Sigmoid colon (tissue), 7 donors: ENCODE data around the gene AK3. TPM values are rescaled to one million over a fixed set of nuclear protein-coding genes. Genes with fewer than 3 reads are reported as not detected.
"Not testable (repeated sequence)": the region's sequence is repeated elsewhere in the genome, so short reads cannot be mapped to it uniquely, and the experiment has no call there.

Experiments used
- DNase-seq: peaks from one replicate; pipeline ENCODE4 v3.0.0-alpha.2; 2019
- H3K27ac ChIP-seq, 4 donors: fragments of 200-600 bp; sonication (generic); one replicate each; pipeline ENCODE4 v1.5.1; 2016 to 2019; ENCODE audit warnings: mild to moderate bottlenecking in 1 of 4
- H3K27me3 ChIP-seq, 3 donors: fragments of 200-600 bp; sonication (generic); one replicate each; pipeline ENCODE4 v1.5.1; 2019; ENCODE audit warnings: mild to moderate bottlenecking in 1 of 3
- H3K36me3 ChIP-seq, 4 donors: fragments of 200-600 bp; sonication (generic); one replicate each; pipeline ENCODE4 v1.5.1; 2016 to 2019
- H3K4me1 ChIP-seq, 4 donors: fragments of 200-600 bp; sonication (generic); one replicate each; pipeline ENCODE4 v1.5.1; 2017 to 2019
- H3K4me3 ChIP-seq, 4 donors: fragments of 200-600 bp; sonication (generic); one replicate each; pipeline ENCODE4 v1.5.1; 2017 to 2019; ENCODE audit warnings: mild to moderate bottlenecking in 2 of 4, moderate library complexity in 1 of 4
- H3K9me3 ChIP-seq, 4 donors: fragments of 200-600 bp in 3 of 4; sonication (generic) in 3 of 4; one replicate each; pipeline versions ENCODE4 v1.5.1 to v1.6.1; 2013 to 2019
- EP300 ChIP-seq, 4 donors: sonication (generic); formaldehyde crosslinking; IDR thresholded peaks; one replicate each; pipeline ENCODE4 v1.6.1; 2017; ENCODE audit warnings: antibody characterized with exemption in 4 of 4
- POLR2A ChIP-seq, 2 donors: fragments of 450-650 bp; IDR thresholded peaks; one replicate each; pipeline ENCODE4 v1.6.1; 2016; ENCODE audit warnings: antibody characterized with exemption in 2 of 2, mild to moderate bottlenecking in 2 of 2, moderate library complexity in 2 of 2
- POLR2AphosphoS5 ChIP-seq, 4 donors: sonication (generic); formaldehyde crosslinking; IDR thresholded peaks; one replicate each; pipeline ENCODE4 v1.6.1; 2017; ENCODE audit warnings: antibody characterized with exemption in 4 of 4
- WGBS, 2 donors: extraction: QIAGEN DNeasy Blood & Tissue Kit; methylation state at CpG; one replicate each; pipeline ENCODE4 v1.1.7; 2013; 5-methylcytosine and 5-hydroxymethylcytosine counted together
- intact Hi-C: fragments of 100-400 bp; cut with DNase I; formaldehyde crosslinking; loops from one replicate; pipeline ENCODE4 v1.15.1; 2023
- polyA plus RNA-seq, 3 donors: library from polyadenylated mRNA; stranded (reverse); fragments of 200-250 nt; gene quantifications; one replicate each; pipeline ENCODE4 v1.2.3, GENCODE V29; 2013
- total RNA-seq, 4 donors: library from RNA; depleted of rRNA; stranded (reverse); fragments of >200 nt; gene quantifications; one replicate each; pipeline ENCODE4 v1.1.0, GENCODE V29; 2016
- TF ChIP-seq, protein P1 (sequence below), 4 experiments: fragments of 450-650 bp in 3 of 4; fragments of 200-600 bp in 1 of 4; IDR thresholded peaks; one replicate each; pipeline ENCODE4 v1.5.1; 2016 to 2019; ENCODE audit warnings: antibody characterized with exemption in 4 of 4, mild to moderate bottlenecking in 3 of 4, moderate library complexity in 2 of 4
- donor health status: healthy with polysubstance abuse.
- donor health status: Bipolar disorder and iron deficiency.
- donor health status: healthy.

The AK3 gene
- total and polyA plus RNA-seq, 7 donors, result 36.8 to 122 (median 102) TPM

- 1 to 2% methylated on average over 70 of the region's 70 CpGs for WGBS, 2 donors
- intact Hi-C loops, result loop anchor here (1.0 to 10.0 kb wide), 3 partner anchors 17 to 1138 kb away; partner anchors contain the start of genes AK3, CDC37L1 and RFX3
- H3K4me1 ChIP-seq, result peaks cover 0 to 46% (median 18%) of the 10 kb centered on the region in 4 donors
- TF ChIP-seq, protein P1, sequence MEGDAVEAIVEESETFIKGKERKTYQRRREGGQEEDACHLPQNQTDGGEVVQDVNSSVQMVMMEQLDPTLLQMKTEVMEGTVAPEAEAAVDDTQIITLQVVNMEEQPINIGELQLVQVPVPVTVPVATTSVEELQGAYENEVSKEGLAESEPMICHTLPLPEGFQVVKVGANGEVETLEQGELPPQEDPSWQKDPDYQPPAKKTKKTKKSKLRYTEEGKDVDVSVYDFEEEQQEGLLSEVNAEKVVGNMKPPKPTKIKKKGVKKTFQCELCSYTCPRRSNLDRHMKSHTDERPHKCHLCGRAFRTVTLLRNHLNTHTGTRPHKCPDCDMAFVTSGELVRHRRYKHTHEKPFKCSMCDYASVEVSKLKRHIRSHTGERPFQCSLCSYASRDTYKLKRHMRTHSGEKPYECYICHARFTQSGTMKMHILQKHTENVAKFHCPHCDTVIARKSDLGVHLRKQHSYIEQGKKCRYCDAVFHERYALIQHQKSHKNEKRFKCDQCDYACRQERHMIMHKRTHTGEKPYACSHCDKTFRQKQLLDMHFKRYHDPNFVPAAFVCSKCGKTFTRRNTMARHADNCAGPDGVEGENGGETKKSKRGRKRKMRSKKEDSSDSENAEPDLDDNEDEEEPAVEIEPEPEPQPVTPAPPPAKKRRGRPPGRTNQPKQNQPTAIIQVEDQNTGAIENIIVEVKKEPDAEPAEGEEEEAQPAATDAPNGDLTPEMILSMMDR (IDR thresholded peaks at IDR 0.05), result peak; percentile 55 to 78 (median 58)
- TF ChIP-seq EP300 (IDR thresholded peaks at IDR 0.05), result no peak
- TF ChIP-seq POLR2A (IDR thresholded peaks at IDR 0.05), result no peak
- TF ChIP-seq POLR2AphosphoS5 (IDR thresholded peaks at IDR 0.05), result peak; percentile 54 to 81 (median 78)
- H3K27ac ChIP-seq, result peak within 1 kb of the TSS; percentile 81 to 89 (median 88)
- no peaks in the 10 kb centered on the region for H3K9me3 ChIP-seq
- peak; percentile 93 for DNase-seq
- H3K27me3 ChIP-seq, result no peaks in the 10 kb centered on the region
- peak within 1 kb of the TSS; percentile 85 to 98 (median 92) for H3K4me3 ChIP-seq
- H3K36me3 ChIP-seq, result no peaks in the 10 kb centered on the region
Observed at GRCh38 chr9:4662108-4662988, 78.7 kb downstream of the AK3 start, which contains the start of gene PLPP6. Gene PLPP6, plus strand, starts transcription at chr9:4662294. Its CDS starts 82 bp downstream, at chr9:4662376.

- intact Hi-C loops, result loop anchor here (1.0 to 10.0 kb wide), 3 partner anchors 18 to 1137 kb away; partner anchors contain the start of genes AK3, CDC37L1 and RFX3
- H3K27me3 ChIP-seq, result no peaks in the 10 kb centered on the region
- no peaks in the 10 kb centered on the region for H3K9me3 ChIP-seq
- H3K4me3 ChIP-seq, result peak overlapping the region; percentile 85 to 98 (median 92)
- H3K27ac ChIP-seq, result peak overlapping the region; percentile 81 to 89 (median 88)
- no peaks in the 10 kb centered on the region for H3K36me3 ChIP-seq
- TF ChIP-seq POLR2A (IDR thresholded peaks at IDR 0.05) (no peak), EP300 (IDR thresholded peaks at IDR 0.05) (no peak), POLR2AphosphoS5 (IDR thresholded peaks at IDR 0.05) (no peak)
- TF ChIP-seq, protein P1 (IDR thresholded peaks at IDR 0.05), result no peak
- peaks cover 0 to 43% (median 17%) of the 10 kb centered on the region in 4 donors for H3K4me1 ChIP-seq
- no peak for DNase-seq
- 23 to 50% methylated on average over 5 of the region's 5 CpGs for WGBS, 2 donors
Observed at GRCh38 chr9:4661611-4662010, 79.4 kb downstream of the AK3 start.

GRCh38 chr9:4661165-4661564 lies 79.8 kb downstream of the AK3 start:
- DNase-seq, result no peak
- intact Hi-C loops, result loop anchor here (10.0 kb wide), 1 partner anchor 1136 kb away; the partner anchor contains the start of gene RFX3
- H3K27ac ChIP-seq, result no peak overlapping the region
- no peaks in the 10 kb centered on the region for H3K9me3 ChIP-seq
- H3K36me3 ChIP-seq, result no peaks in the 10 kb centered on the region
- WGBS, 2 donors, result 74 to 97% methylated on average over 1 of the region's 1 CpG
- TF ChIP-seq, protein P1 (IDR thresholded peaks at IDR 0.05), result no peak
- no peak for TF ChIP-seq POLR2A (IDR thresholded peaks at IDR 0.05)
- peaks cover 0 to 41% (median 16%) of the 10 kb centered on the region in 4 donors for H3K4me1 ChIP-seq
- no peak overlapping the region for H3K4me3 ChIP-seq
- no peaks in the 10 kb centered on the region for H3K27me3 ChIP-seq

GRCh38 chr9:4660665-4661064 lies 80.3 kb downstream of the AK3 start:
- H3K27ac ChIP-seq, DNase-seq, H3K9me3 ChIP-seq, H3K36me3 ChIP-seq, H3K4me3 ChIP-seq, H3K27me3 ChIP-seq: not testable (repeated sequence)
- WGBS, 2 donors, result 91% methylated on average over 4 of the region's 5 CpGs
- intact Hi-C loops, result loop anchor here (10.0 kb wide), 1 partner anchor 1136 kb away; the partner anchor contains the start of gene RFX3
- H3K4me1 ChIP-seq, result peaks cover 0 to 38% (median 16%) of the 10 kb centered on the region in 4 donors

Other genes starting within 250 kb of the AK3 start
- gene PLPP6, start 78.9 kb downstream of the AK3 start, total RNA-seq, result 1 to 10 TPM; 3.0 to 6.9 (median 3.7) TPM
- gene PLPP6, start 78.9 kb downstream of the AK3 start, polyA plus RNA-seq, result 10 to 100 TPM in 1 of 3 donors, 1 to 10 TPM in 2; 3.0 to 10.7 (median 3.7) TPM
- gene SPATA6L, start 74.7 kb downstream of the AK3 start, total RNA-seq, result 1 to 10 TPM; 1.4 to 3.3 (median 2.2) TPM
- 1 to 10 TPM; 1.4 to 2.4 (median 2.0) TPM for gene SPATA6L, start 74.7 kb downstream of the AK3 start, polyA plus RNA-seq
- gene CDC37L1, start 61.6 kb downstream of the AK3 start, total RNA-seq, result 10 to 100 TPM; 30.7 to 40.6 (median 33.3) TPM
- gene CDC37L1, start 61.6 kb downstream of the AK3 start, polyA plus RNA-seq, result 10 to 100 TPM in 1 of 3 donors, 1 to 10 TPM in 2; 8.4 to 11.6 (median 9.9) TPM
- 10 to 100 TPM; 19.7 to 24.1 (median 21.9) TPM for gene RCL1, start 51.7 kb upstream of the AK3 start, total RNA-seq
- gene RCL1, start 51.7 kb upstream of the AK3 start, polyA plus RNA-seq, result 10 to 100 TPM in 1 of 3 donors, 1 to 10 TPM in 2; 5.1 to 14.5 (median 8.4) TPM
- gene JAK2, start 244.1 kb upstream of the AK3 start, total RNA-seq, result 10 to 100 TPM; 28.5 to 36.8 (median 31.0) TPM
- 1 to 10 TPM; 5.3 to 7.7 (median 6.0) TPM for gene JAK2, start 244.1 kb upstream of the AK3 start, polyA plus RNA-seq